HG03442 (cell line): ENCODE data around the gene SEC31B.

Source experiments
- ATAC-seq: cut with Tn5 transposase; IDR thresholded peaks from one replicate; pipeline ENCODE4 v1.9.1; 2021; ENCODE audit warnings: mild to moderate bottlenecking, moderate library complexity; ENCODE audit not compliant: unreplicated experiment

The SEC31B gene

GRCh38 chr10:100502926-100503494 lies 16.7 kb downstream of the SEC31B start:
- no peak for ATAC-seq

DNA sequence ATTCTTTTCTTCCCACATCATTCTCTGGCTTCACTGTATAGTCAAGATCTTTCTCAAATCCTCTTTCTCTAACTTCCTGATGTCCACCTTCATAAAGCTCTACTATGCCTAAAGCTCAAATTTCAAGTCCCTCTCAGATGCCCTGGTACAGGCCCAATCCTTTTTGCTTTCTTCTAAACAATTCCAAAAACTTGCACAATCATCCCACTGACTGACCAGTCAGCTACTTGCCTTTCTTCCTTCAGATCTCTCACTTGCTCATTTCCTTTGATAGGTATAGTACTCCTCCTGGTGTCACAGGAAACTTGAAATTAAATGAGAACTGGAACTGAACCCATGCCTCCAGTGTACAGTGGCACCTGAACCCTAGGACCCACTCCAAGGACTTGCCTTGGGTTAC lies 18.2 kb downstream of the SEC31B start:
- no peak for ATAC-seq

DNA sequence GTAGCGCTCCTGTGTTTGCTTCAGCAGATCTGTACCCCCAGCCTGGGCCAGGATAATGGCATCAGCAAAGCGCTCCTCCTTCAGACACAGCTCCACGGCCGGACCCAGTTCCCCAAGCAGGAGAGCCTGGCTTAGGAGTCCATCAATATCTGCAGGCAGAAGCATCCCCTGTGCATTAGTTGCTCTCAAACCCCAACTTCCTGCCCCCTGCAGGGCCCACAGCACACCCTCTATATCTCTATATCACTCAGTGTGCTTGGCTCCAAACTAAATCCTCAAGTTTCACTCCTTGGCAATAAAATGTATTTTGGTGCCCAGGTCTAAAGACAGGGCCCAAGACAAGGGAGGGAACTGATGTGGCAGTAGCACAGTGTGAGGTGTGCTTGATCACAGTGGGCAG lies 21.6 kb downstream of the SEC31B start:
- ATAC-seq, result no peak

GRCh38 chr10:100496567-100496966 lies 23.1 kb downstream of the SEC31B start:
- no peak for ATAC-seq

DNA sequence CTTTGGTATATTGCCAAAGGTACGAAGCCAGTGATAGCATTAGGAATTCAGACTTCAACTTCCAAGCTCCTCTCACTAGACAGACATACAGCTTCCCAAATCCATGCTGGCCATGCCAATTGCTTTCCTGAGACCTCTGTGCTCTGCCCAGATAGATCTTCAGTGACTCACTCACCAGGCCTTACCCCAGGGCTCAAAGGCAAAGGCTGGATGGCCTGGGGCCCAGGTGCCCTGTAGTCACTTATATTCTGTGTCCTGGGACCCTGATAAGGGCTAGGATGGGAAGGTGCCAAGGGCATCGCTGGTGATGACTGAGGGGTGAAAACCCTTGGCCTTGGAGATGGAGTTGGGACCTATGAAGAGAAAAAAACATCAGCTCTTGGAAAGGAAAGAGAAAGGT lies 29.1 kb downstream of the SEC31B start:
- ATAC-seq, result no peak

DNA sequence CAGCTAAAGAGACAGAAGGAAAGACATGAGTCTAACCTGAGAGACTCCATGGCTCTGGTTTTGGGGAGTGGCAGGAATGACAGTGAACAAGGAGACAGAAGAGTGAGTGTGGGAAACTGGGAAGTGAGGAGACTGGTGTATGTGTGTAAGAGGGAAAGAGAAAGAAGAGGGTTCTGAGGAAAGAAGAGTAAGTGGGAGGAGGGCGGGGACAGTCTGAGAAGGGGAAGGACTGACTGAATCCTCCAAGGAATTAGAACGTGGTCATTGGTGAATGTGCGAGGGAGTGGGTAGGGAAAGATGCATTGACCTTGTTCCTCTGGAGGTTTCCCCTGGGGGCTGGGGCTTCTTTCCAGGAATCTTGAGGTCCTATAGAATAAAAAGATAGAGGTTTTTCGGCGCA lies 30.3 kb downstream of the SEC31B start:
- no peak for ATAC-seq

DNA sequence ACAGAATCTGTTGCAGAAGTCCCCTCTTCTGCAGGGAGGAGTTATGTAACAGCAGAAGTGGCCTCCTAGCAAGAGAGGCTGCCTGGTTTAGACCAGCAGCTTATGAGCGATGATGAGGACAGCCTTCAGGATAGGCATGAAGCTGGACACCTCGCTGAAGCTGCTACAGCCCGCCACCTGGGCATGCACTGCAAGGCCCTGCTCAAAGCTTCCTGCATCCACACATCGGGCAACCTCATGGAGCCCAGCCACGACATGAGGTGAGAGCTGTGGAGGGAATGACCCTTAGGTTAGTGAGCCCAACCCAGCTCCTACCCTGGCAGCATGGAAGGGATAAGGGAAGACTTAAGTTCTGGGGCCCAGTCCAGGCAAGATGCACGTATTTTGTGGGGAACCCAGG lies 32.1 kb downstream of the SEC31B start:
- ATAC-seq, result no peak

GRCh38 chr10:100485801-100486495 lies 33.7 kb downstream of the SEC31B start:
- ATAC-seq, result no peak

DNA sequence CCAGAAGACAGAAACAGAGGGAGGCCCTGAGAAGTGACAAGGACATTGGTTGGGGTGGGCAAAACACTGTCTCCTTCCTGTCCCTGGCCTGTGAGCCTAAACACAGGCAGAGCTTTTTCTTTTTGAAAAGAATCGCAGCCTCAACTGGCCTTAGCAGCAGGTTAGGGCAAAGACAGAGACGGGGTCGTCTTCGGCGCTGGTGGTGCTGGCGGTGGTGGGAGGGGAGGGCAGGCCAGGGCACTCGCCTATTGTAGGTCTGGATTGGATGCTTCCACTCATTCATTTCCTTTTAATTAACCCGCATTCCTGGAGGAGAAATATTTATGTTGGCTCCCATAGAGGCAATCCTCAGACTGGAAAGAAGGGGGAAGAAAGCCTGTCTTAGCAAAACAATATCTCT lies 34.3 kb downstream of the SEC31B start:
- no peak for ATAC-seq

GRCh38 chr10:100483876-100484666 lies 35.6 kb downstream of the SEC31B start:
- no peak for ATAC-seq

DNA sequence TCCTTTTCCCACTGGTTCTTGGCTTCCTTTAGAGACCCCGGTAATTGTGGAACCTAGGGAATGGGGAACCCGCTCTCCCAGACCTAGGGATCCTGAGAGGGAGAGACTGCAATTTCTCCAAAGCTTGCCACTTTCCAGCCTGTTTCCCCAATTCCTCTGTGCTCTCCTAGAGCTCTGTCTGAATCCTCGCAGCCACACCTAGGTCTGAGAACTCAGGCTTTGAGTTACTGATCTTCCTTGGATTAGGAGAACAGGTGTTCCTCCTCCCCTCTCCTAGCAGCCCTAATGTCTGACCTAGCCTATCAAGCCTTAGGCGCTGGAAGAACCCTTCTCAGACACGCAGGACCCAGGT lies 36.9 kb downstream of the SEC31B start:
- ATAC-seq, result no peak

- no peak for ATAC-seq
Measured at GRCh38 chr10:100482181-100482833, 37.4 kb downstream of the SEC31B start.

DNA sequence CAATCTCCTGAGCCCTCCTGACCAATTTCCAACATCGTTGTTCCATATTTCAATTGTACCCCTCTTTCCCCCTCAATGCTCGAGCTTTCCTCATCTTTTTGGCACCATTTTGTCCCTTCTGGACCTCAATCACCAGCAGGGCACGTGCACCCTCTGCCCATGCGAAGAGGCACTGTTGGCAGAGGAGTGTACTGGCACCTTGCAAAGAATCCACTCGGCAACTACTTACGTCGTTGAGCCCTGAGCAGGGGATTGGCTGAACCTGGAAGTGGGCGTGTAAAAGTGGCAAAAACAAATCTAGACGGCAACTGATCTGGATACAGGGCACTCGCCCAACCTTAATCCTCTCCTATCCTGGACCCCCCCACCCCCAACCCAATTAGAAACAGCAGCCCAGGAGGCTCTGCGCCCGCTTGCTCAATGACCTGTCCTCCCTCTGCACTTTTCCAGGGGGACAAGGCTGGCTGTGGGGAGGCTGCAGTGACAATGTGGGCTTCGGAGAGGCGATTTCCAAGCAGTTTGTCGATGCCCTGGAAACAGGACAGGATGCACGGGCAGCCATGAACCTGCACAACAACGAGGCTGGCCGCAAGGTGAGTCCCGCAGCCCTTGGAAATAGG lies 38.1 kb downstream of the SEC31B start:
- peak; percentile 94 for ATAC-seq

DNA sequence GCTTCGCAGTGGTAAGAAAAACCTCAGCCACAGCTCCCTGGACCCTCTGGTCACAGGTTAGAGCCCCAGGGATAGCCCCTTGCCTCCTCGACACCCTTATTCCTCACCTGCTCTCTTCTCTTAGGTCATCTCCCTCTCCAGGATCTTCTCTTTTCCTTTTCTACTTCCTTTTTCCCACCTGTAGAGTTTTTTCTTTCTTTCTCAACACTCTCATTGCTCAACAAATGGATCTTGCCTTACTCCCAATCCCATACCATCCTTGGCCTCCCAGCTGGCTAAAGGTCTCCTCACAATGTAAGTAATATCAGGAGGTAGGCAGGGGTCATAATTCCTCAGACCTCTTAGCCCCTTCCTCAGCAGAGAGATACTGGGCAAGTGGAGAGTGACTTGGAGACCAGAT lies 39.7 kb downstream of the SEC31B start:
- ATAC-seq, result no peak

DNA sequence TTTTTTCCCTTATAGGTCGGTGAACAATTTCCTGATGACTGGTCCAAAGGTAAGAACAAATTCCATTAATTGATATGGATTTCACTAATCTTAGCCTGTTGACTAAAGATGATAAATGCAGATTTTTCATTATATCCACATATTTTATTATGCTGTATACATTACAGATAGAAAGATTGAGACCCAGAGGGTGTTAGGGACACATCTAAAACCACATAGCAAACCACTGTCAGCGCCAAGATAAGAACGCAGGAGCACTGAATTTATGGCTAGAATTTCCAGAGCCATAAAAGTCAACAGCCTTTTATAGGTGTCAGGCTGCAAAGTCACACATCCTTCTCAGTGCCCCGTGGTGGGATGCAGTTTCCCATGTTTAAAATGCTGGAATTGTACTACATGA lies 40.6 kb downstream of the SEC31B start:
- ATAC-seq, result no peak

GRCh38 chr10:100477970-100478369 lies 41.7 kb downstream of the SEC31B start:
- no peak for ATAC-seq

- no peak for ATAC-seq
Measured at GRCh38 chr10:100470367-100470766, 49.3 kb downstream of the SEC31B start.

GRCh38 chr10:100469756-100470155 lies 49.9 kb downstream of the SEC31B start:
- no peak for ATAC-seq

- ATAC-seq, result no peak
Measured at GRCh38 chr10:100468978-100469377, 50.7 kb downstream of the SEC31B start.

DNA sequence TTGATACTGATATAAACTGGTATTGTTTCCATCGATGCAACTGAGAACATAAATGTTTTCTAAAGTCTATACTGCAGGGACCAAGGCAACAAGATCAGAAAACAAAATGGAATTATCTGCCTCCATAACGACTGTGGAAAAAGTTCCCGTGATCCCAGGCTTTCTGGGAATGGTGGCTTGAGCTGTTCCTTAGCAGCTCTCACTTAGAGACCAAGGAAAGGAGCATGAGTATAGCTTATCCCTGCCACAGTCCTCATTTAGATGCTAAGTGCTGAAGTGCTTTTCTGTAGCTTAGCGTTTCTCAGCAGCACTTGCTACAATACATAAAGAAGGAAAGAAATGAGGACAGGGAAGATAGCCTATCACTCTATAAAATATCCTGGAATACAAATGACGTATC lies 51.3 kb downstream of the SEC31B start:
- ATAC-seq, result no peak

DNA sequence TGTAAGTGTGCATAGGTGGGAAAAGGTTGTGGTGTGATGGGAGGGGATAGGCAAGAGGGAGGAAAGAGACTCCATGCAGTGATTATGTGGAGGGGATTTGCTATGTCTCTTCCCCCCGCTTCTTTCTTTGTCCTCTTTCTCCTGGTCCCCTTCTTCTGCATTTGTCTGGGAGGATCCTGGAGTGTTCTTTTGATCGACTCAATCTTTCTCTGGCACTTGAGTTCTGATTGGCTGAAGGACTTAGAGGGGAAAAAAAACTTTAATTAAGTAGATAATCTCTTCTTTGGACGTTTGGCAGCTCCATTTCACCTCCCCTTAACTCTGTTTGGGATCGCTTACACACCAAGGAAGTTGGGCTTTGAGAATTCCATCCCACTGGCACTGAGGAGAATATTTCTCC lies 57.0 kb downstream of the SEC31B start, which contains the start of gene WNT8B:
Gene WNT8B, plus strand, starts transcription at position 301 of the 400 bp plus-strand sequence. CDS start 160 bp downstream, outside the sequence.
- no peak for ATAC-seq
